Smooth muscle cell (in vitro differentiated cells): Measurements from ENCODE around the gene EPC2. TPM values are rescaled to one million over a fixed set of nuclear protein-coding genes. Genes with fewer than 3 reads are reported as not detected.

Source experiments
- DNase-seq: peaks from one replicate; lab custom pipeline; 2025; ENCODE audit not compliant: unreplicated experiment; lab: John Stamatoyannopoulos, UW
- H2AFZ ChIP-seq: fragments of 200-600 bp; sonication (generic); 2 replicates; pipeline ENCODE4 v1.6.0; 2016; ENCODE audit warnings: antibody characterized with exemption, low read depth, mild to moderate bottlenecking
- H3F3A ChIP-seq: fragments of 200-600 bp; sonication (generic); 2 replicates; pipeline ENCODE4 v1.6.0; 2017; ENCODE audit warnings: antibody characterized with exemption, low read depth
- H3K27ac ChIP-seq: fragments of 200-600 bp; sonication (generic); 2 replicates; pipeline ENCODE4 v1.5.1; 2016; ENCODE audit warnings: low read depth, mild to moderate bottlenecking
- H3K27me3 ChIP-seq: fragments of 200-600 bp; sonication (generic); 2 replicates; pipeline ENCODE4 v1.6.1; 2016; ENCODE audit warnings: low read depth, mild to moderate bottlenecking
- H3K36me3 ChIP-seq: fragments of 200-600 bp; sonication (generic); 2 replicates; pipeline ENCODE4 v1.5.1; 2016; ENCODE audit warnings: low read depth
- H3K4me1 ChIP-seq: fragments of 200-600 bp; sonication (generic); 2 replicates; pipeline ENCODE4 v1.5.1; 2016; ENCODE audit warnings: low read depth
- H3K4me2 ChIP-seq: fragments of 200-600 bp; sonication (generic); 2 replicates; pipeline ENCODE4 v1.6.0; 2016; ENCODE audit warnings: mild to moderate bottlenecking
- H3K4me3 ChIP-seq: fragments of 200-600 bp; sonication (generic); 2 replicates; pipeline ENCODE4 v1.5.1; 2016; ENCODE audit warnings: mild to moderate bottlenecking
- H3K79me2 ChIP-seq: fragments of 200-600 bp; sonication (generic); 2 replicates; pipeline ENCODE4 v1.6.0; 2016; ENCODE audit warnings: low read depth, mild to moderate bottlenecking
- H3K9ac ChIP-seq: fragments of 200-600 bp; sonication (generic); 2 replicates; pipeline ENCODE4 v1.6.0; 2016; ENCODE audit warnings: low read depth
- H3K9me3 ChIP-seq: fragments of 200-600 bp; sonication (generic); replicated peaks from 2 replicates; pipeline ENCODE4 v1.5.1; 2016; ENCODE audit warnings: low read depth
- H4K20me1 ChIP-seq: fragments of 200-600 bp; sonication (generic); 2 replicates; pipeline ENCODE4 v1.6.0; 2016; ENCODE audit warnings: low read depth
- CTCF ChIP-seq: fragments of 200-600 bp; sonication (generic); IDR thresholded peaks from 2 replicates; pipeline ENCODE4 v1.5.1; 2017; ENCODE audit warnings: borderline replicate concordance, mild to moderate bottlenecking, antibody characterized with exemption; ENCODE audit not compliant: insufficient read depth, poor library complexity, severe bottlenecking
- WGBS: methylation state at CpG from one replicate; pipeline ENCODE4 v1.1.7; 2016; ENCODE audit warnings: low lambda C conversion rate; 5-methylcytosine and 5-hydroxymethylcytosine counted together
- polyA plus RNA-seq: library from polyadenylated mRNA; unstranded; fragments of >200 nt; fragmentation: Nextera tagmentation; extraction: Ambion mirVana; gene quantifications from 2 replicates; pipeline ENCODE4 v1.2.1, GENCODE V29; 2016
- total RNA-seq: library from RNA; depleted of rRNA; stranded (reverse); fragments of >200 nt; gene quantifications from 2 replicates; pipeline ENCODE4 v1.2.3, GENCODE V29; 2014

EPC2 gene
- total and polyA plus RNA-seq, 2 experiments from 2014 or later, result 2.7 to 26.7 TPM

GRCh38 chr2:148623086-148623485 lies 21.5 kb upstream of the EPC2 start:
- H3K4me1 ChIP-seq, result no peaks in the 10 kb centered on the region
- H3K36me3 ChIP-seq, result no peaks in the 10 kb centered on the region
- H3K27me3 ChIP-seq, result no peaks in the 10 kb centered on the region
- no peaks in the 10 kb centered on the region for H3K9me3 ChIP-seq
- no peak overlapping the region for H3K4me2 ChIP-seq
- no peak for DNase-seq
- H3K9ac ChIP-seq, result no peak overlapping the region
- no peak overlapping the region for H3K4me3 ChIP-seq
- TF ChIP-seq CTCF, result no peak
- no peak overlapping the region for H3K27ac ChIP-seq
- no peak overlapping the region for H2AFZ ChIP-seq
- no peaks in the 10 kb centered on the region for H4K20me1 ChIP-seq
- no peaks in the 10 kb centered on the region for H3F3A ChIP-seq
- no peaks in the 10 kb centered on the region for H3K79me2 ChIP-seq

- H4K20me1 ChIP-seq, result no peaks in the 10 kb centered on the region
- no peak overlapping the region for H3K4me3 ChIP-seq
- H3K4me1 ChIP-seq, result no peaks in the 10 kb centered on the region
- H3K9me3 ChIP-seq, result no peaks in the 10 kb centered on the region
- H3K79me2 ChIP-seq, result no peaks in the 10 kb centered on the region
- H3K9ac ChIP-seq, result no peak overlapping the region
- no peaks in the 10 kb centered on the region for H3K36me3 ChIP-seq
- no peaks in the 10 kb centered on the region for H3F3A ChIP-seq
- H3K4me2 ChIP-seq, result no peak overlapping the region
- DNase-seq, result no peak
- H3K27ac ChIP-seq, result no peak overlapping the region
- H3K27me3 ChIP-seq, result no peaks in the 10 kb centered on the region
- no peak for TF ChIP-seq CTCF
- H2AFZ ChIP-seq, result no peak overlapping the region
These were observed 17.3 kb upstream of the EPC2 start for GRCh38 chr2:148627224-148627623.

- no peak for TF ChIP-seq CTCF
- DNase-seq, result no peak
- no peaks in the 10 kb centered on the region for H3F3A ChIP-seq
- no peak overlapping the region for H3K27ac ChIP-seq
- H3K79me2 ChIP-seq, result no peaks in the 10 kb centered on the region
- 65% methylated on average over 2 of the region's 2 CpGs for WGBS
- H3K9me3 ChIP-seq, result no peaks in the 10 kb centered on the region
- H3K9ac ChIP-seq, result no peak overlapping the region
- H4K20me1 ChIP-seq, result no peaks in the 10 kb centered on the region
- no peak overlapping the region for H3K4me3 ChIP-seq
- no peaks in the 10 kb centered on the region for H3K4me1 ChIP-seq
- H3K27me3 ChIP-seq, result no peaks in the 10 kb centered on the region
- no peak overlapping the region for H3K4me2 ChIP-seq
- H3K36me3 ChIP-seq, result no peaks in the 10 kb centered on the region
- no peak overlapping the region for H2AFZ ChIP-seq
These were observed 9.8 kb upstream of the EPC2 start for GRCh38 chr2:148634749-148635148.

GRCh38 chr2:148638543-148638942 lies 6.0 kb upstream of the EPC2 start:
- H3K79me2 ChIP-seq, result no peaks in the 10 kb centered on the region
- 84% methylated on average over 5 of the region's 5 CpGs for WGBS
- no peaks in the 10 kb centered on the region for H3K9me3 ChIP-seq
- H3K4me1 ChIP-seq, result peaks cover under 1% of the 10 kb centered on the region
- no peak overlapping the region for H3K27ac ChIP-seq
- no peaks in the 10 kb centered on the region for H3K36me3 ChIP-seq
- DNase-seq, result no peak
- no peak overlapping the region for H3K4me2 ChIP-seq
- H2AFZ ChIP-seq, result no peak overlapping the region
- H3F3A ChIP-seq, result no peaks in the 10 kb centered on the region
- no peak overlapping the region for H3K4me3 ChIP-seq
- no peak for TF ChIP-seq CTCF
- H3K27me3 ChIP-seq, result no peaks in the 10 kb centered on the region
- H3K9ac ChIP-seq, result no peak overlapping the region
- no peaks in the 10 kb centered on the region for H4K20me1 ChIP-seq
